LNCaP clone FGC (cell line): Measurements from ENCODE around the gene CEP83.

ENCODE experiments used
- DNase-seq: peaks from one replicate; pipeline ENCODE4 v3.0.0-alpha.2; 2011; ENCODE audit warnings: low read depth
- H3K4me3 ChIP-seq: 2 replicates; pipeline ENCODE4 v1.5.1; 2011; ENCODE audit warnings: mild to moderate bottlenecking, low read depth, low read length, control low read depth
- CTCF ChIP-seq: IDR thresholded peaks from 2 replicates; pipeline ENCODE4 v1.5.1; 2012; ENCODE audit warnings: mild to moderate bottlenecking; ENCODE audit not compliant: control insufficient read depth, insufficient read depth; ENCODE audit errors: extremely low read depth

CEP83 gene

DNA sequence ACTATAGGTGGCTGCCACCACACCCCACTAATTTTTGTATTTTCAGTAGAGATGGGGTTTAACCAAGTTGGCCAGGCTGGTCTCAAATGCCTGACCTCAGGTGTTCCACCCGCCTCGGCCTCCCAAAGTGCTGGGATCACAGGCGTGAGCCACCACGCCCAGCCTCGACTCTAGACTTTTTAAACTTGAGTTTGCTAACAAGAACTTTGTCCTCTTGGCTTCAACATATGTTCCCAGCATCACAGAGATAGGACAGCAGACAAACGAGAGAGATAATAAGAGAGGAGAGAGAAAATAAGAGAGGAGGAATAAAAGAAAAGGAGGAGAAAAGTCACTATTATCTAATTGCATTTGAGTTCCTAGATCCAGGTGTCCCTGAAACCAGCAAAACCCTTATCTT lies 119.1 kb downstream of the CEP83 start:
- no peak for TF ChIP-seq CTCF
- DNase-seq: no peak
- no peak overlapping the region for H3K4me3 ChIP-seq

DNA sequence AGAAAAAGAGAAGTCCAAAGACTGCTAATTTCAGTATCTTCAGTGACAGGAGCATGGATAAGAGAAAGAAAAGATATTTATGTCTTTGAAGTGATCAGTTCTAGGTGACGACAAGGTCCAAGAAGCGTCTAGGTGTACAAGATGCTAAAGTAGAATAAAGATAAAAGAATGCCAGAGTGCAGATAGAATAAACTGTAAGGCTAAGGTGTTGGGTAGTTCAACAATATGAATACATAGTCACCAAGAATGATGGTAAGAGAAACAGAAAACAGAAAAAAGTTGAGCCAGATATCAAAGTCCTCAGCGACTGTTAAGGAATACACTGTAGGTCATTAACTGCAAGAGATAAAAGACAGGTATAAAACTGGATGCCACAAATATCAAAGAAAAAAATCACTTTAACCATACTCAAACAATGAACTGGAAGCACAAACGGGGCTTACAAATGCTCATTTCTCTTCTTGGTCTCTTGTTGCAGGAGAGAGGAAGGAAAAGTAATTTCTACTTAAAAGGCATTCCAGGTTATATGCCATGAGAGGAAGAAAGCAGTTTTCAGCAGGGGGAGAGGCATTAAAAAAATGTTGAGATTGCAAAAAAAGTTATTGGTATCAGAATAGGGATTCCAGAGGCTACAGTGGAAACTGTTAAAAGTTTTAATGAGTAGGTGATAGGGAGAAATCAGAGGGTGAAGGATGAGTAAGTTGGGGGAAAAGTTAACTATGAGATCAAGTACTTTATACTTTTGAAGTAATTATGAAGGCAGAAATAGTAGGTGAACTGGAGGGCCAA lies 121.5 kb downstream of the CEP83 start:
- H3K4me3 ChIP-seq: no peak overlapping the region
- no peak for DNase-seq
- no peak for TF ChIP-seq CTCF

GRCh38 chr12:94336211-94336925 lies 123.3 kb downstream of the CEP83 start:
- no peak for TF ChIP-seq CTCF
- DNase-seq: no peak
- no peak overlapping the region for H3K4me3 ChIP-seq

DNA sequence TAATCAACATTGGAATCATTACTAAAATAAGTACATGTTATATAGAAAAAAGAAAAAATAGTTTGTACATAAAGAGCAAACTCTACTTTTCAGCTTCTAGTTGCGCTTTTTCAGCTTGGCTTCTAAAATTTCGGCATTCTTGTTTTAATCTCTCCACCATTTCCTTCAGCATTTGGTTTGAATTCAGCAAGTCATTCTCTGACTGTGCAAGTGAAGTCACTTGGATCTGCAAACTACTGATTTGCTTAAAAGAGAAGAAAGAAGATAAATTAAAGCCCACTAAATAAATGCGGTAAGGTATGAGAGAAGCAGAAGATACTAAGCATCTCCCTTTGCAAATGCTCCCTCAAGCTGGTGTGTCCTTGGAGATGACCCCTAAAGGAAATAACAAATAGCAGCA lies 126.3 kb downstream of the CEP83 start:
- no peak for TF ChIP-seq CTCF
- H3K4me3 ChIP-seq: no peak overlapping the region
- DNase-seq: no peak

GRCh38 chr12:94329366-94329765 lies 130.3 kb downstream of the CEP83 start:
- DNase-seq: no peak
- peak; percentile 26; the same call in 1 of the 2 replicates for TF ChIP-seq CTCF

GRCh38 chr12:94327809-94328208 lies 131.9 kb downstream of the CEP83 start:
- H3K4me3 ChIP-seq: no peak overlapping the region
- DNase-seq: no peak
- TF ChIP-seq CTCF: no peak

More at GRCh38 chr12:94329366-94329765, 130.3 kb downstream of the CEP83 start:
- no peak overlapping the region for H3K4me3 ChIP-seq

DNA sequence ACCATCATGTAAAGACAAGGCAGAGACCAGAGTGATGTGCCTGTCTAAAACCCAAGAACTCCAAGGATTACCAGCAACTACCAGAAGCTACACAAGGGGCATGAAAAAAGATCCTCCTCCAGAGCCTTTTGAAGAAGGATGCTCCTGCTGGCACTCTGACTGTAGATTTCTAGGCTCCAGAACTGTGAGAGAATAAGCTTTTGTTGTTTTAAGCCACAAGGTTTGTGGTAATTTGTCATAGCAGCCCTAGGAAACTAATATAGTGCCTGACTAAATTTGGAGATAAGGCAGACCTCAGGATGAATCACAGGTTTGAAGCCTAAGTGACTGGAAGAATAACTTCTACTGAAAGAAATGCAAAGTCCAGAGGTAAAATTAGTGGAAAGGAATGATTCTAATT lies 132.9 kb downstream of the CEP83 start:
- TF ChIP-seq CTCF: no peak
- no peak for DNase-seq
- no peak overlapping the region for H3K4me3 ChIP-seq
